Aortic smooth muscle cell (primary cell): ENCODE measurements around the gene VSIG1. TPM values are rescaled to one million over a fixed set of nuclear protein-coding genes. Genes with fewer than 3 reads are reported as not detected.

Experiments used
- total RNA-seq: library from RNA; depleted of rRNA; stranded (reverse); fragments of >200 nt; gene quantifications from 2 replicates; pipeline ENCODE4 v1.2.3, GENCODE V29; 2014

The VSIG1 gene
- total RNA-seq, result under 0.01 TPM in 2 replicates

GRCh38 chrX:108044554-108045256, at the start of gene VSIG1:
Gene VSIG1 (plus strand): TSS chrX:108045065. CDS start chrX:108045131, 66 bp downstream.

DNA sequence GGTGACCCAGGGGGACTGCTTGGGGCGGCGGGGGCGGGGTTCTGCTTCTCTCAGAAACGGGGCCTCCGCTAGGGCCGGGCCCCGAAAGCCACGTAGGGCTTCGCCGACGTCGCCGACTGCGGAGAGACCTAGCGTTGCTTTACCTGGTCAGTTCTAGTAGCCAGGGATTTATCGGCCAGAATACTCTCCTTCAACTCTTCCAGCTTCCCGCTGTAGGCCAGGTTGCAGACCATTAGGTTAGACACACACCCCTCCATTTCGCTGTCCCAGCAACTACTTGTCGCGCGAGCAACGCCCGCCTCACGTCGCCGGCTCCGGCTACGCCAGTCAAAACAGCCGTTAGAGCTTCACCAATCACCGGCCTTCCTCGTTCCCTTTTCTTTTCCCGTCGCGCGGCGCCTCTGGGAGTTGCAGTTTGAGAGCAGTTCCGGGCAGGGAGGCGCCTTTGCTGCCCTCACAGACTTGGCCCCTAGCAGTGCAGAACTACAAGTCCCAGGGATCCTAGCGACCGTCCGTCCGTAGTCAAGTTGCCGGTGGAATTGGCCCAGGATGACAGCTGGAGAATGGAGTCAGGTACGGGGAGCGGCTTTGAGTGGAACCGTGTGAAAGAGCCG, 46.5 kb downstream of the VSIG1 start, which contains the start of the genes ATG4A and PSMD10:
ATG4A (plus strand) TSS at position 515 of the 614 bp plus-strand sequence; CDS start at position 564, 49 bp downstream.
PSMD10 (minus strand) TSS at position 279 of the 614 bp plus-strand sequence; CDS start at position 257, 22 bp downstream.

Other genes starting within 250 kb of the VSIG1 start
- gene MID2, start 219.2 kb upstream of the VSIG1 start, total RNA-seq, result 12.0 and 12.9 TPM in 2 replicates
- gene TEX13B, start 62.7 kb upstream of the VSIG1 start, total RNA-seq, result not detected in 2 replicates
- gene PSMD10, start 46.5 kb downstream of the VSIG1 start, total RNA-seq, result 88.3 and 91.2 TPM in 2 replicates
- 15.8 and 15.9 TPM in 2 replicates for gene ATG4A, start 46.7 kb downstream of the VSIG1 start, total RNA-seq